ENCODE results near the gene CDV3.

The CDV3 gene

DNA sequence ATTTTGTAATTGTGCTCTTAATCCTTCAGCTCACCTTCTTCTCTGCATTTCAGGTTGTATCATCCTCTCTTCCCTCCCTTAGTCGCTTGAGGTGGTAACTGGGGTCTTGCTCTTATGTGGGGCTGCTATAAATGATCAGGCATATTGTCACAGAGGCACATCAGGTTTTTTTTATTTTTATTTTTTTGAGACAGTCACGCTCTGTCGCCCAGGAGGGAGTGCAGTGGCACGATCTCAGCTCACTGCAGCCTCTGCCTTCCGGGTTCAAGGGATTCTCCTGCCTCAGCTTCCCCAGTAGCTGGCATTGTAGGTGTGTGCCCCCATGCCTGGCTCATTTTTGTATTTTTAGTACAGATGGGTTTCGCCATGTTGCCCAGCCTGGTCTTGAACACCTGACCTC lies 9.9 kb downstream of the CDV3 start:
- no peak for TF ChIP-seq TAF1 (IDR thresholded peaks at IDR 0.05; ENCODE audit: borderline replicate concordance, insufficient read depth, low read length)
- no peak for TF ChIP-seq SIN3A (IDR thresholded peaks at IDR 0.05; ENCODE audit: borderline replicate concordance, insufficient read depth, low read length)
- TF ChIP-seq POLR2AphosphoS5 (IDR thresholded peaks at IDR 0.05; ENCODE audit: low read depth, low read length): no peak
- no peak for TF ChIP-seq FOXP2 (optimal IDR thresholded peaks at IDR 0.05; ENCODE audit: borderline replicate concordance, extremely low read depth, extremely low read length, insufficient read depth)
- TF ChIP-seq, protein P1, sequence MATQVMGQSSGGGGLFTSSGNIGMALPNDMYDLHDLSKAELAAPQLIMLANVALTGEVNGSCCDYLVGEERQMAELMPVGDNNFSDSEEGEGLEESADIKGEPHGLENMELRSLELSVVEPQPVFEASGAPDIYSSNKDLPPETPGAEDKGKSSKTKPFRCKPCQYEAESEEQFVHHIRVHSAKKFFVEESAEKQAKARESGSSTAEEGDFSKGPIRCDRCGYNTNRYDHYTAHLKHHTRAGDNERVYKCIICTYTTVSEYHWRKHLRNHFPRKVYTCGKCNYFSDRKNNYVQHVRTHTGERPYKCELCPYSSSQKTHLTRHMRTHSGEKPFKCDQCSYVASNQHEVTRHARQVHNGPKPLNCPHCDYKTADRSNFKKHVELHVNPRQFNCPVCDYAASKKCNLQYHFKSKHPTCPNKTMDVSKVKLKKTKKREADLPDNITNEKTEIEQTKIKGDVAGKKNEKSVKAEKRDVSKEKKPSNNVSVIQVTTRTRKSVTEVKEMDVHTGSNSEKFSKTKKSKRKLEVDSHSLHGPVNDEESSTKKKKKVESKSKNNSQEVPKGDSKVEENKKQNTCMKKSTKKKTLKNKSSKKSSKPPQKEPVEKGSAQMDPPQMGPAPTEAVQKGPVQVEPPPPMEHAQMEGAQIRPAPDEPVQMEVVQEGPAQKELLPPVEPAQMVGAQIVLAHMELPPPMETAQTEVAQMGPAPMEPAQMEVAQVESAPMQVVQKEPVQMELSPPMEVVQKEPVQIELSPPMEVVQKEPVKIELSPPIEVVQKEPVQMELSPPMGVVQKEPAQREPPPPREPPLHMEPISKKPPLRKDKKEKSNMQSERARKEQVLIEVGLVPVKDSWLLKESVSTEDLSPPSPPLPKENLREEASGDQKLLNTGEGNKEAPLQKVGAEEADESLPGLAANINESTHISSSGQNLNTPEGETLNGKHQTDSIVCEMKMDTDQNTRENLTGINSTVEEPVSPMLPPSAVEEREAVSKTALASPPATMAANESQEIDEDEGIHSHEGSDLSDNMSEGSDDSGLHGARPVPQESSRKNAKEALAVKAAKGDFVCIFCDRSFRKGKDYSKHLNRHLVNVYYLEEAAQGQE (IDR thresholded peaks at IDR 0.05; ENCODE audit: insufficient read depth in 1 of 2, low read depth in 2 of 2, low read length in 2 of 2): no peak

DNA sequence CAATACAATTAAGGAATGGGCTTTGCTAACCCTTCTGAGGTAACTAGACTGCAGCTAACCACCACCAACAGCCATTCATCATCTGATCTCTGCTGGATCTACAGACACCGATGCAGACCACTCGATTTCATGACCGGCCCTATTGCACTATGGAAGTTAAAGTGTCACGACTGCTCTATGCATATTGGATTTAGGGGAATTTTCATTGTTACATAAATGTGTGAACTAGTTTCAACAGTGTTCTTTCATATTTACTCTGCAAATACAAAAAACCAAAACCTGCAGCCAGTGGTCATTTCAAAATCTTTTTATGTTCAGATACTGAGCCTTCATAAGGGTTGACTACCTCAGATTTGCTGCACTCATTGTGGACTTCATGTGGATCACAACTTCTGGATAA lies 14.5 kb downstream of the CDV3 start:
- TF ChIP-seq FOXP2 (optimal IDR thresholded peaks at IDR 0.05; ENCODE audit: borderline replicate concordance, extremely low read depth, extremely low read length, insufficient read depth) (no peak), POLR2AphosphoS5 (IDR thresholded peaks at IDR 0.05; ENCODE audit: low read depth, low read length) (no peak)

DNA sequence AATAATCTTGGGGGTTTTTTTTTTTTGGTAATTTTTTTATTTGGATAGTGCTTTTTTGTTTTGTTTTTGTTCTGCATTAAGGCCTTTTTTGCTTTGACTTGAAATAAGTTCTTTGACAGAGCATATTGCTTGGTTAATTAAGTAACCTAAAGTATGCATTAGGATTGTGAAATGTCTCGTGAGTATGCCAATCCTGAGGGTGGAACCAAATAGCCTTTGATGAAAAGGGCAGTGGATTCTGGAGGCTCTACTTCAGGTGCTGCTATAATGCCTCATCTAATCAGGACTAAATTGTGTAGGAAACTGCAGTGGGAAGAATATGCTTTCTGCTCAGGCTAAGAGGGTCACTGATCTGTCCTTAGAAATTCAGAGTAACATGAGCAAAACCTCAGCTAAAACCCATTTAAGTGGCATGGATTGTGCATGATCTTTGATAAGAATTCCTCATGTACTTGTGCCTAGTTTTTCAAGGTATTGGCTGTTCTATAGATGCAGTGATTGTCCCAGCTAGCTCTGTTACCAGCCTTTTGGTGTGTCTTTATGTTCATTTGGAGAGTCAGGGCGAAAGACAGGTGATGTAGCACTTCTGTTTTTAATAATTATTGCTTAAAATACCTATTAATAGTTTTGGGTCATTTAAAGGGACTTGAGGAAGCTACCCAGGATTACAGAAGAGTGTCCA lies 15.4 kb downstream of the CDV3 start:
- TF ChIP-seq TAF1 (IDR thresholded peaks at IDR 0.05; ENCODE audit: borderline replicate concordance, insufficient read depth, low read length) (no peak), POLR2AphosphoS5 (IDR thresholded peaks at IDR 0.05; ENCODE audit: low read depth, low read length) (no peak), FOXP2 (optimal IDR thresholded peaks at IDR 0.05; ENCODE audit: borderline replicate concordance, extremely low read depth, extremely low read length, insufficient read depth) (no peak), SIN3A (IDR thresholded peaks at IDR 0.05; ENCODE audit: borderline replicate concordance, insufficient read depth, low read length) (no peak)
- TF ChIP-seq, protein P1 (IDR thresholded peaks at IDR 0.05; ENCODE audit: insufficient read depth in 1 of 2, low read depth in 2 of 2, low read length in 2 of 2): no peak

DNA sequence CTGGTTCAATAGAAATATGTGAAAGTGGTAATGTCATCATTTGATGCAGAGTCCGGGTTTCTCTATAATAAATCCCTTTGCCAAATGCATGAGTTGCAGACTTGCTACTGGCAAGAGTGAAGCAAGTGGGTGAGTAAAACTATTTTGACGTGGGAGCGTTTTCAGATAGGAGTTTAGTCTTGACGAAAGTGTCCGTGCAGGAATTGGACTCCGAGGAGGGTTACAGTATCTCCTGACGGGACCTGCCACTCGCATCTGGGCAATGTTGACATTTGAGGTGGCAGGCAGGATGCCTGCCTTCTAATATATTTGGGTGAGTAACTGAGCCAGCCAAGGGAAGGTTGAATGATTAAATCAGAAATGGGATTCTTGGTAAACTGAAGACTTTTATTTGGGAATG lies 16.0 kb downstream of the CDV3 start:
- TF ChIP-seq FOXP2 (optimal IDR thresholded peaks at IDR 0.05; ENCODE audit: borderline replicate concordance, extremely low read depth, extremely low read length, insufficient read depth) (no peak), TAF1 (IDR thresholded peaks at IDR 0.05; ENCODE audit: borderline replicate concordance, insufficient read depth, low read length) (no peak), POLR2AphosphoS5 (IDR thresholded peaks at IDR 0.05; ENCODE audit: low read depth, low read length) (no peak; the same call in 1 of the 2 replicates)
- TF ChIP-seq, protein P1 (IDR thresholded peaks at IDR 0.05; ENCODE audit: insufficient read depth in 1 of 2, low read depth in 2 of 2, low read length in 2 of 2): no peak

DNA sequence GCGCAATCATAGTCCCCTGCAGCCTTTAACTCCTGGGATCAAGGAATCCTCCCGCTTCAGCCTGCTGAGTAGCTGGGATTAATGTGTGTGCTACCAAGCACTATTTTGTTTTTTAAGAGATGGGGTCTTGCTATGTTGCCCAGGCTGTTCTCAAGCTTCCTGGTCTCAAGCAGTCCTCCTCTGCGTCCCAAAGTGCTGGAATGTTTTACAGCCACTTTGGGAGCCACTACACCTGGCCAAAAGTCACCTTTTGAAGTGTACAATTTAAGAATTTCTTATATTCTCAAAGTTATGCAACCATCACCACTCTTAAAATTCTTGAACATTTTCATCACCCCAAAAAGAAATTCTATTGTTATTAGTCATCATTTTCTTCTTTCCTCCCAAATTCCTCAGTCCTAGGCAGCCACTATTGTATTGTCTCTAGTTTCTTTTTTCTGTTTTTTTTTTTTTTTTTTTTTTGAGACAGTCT lies 17.8 kb downstream of the CDV3 start:
- TF ChIP-seq POLR2AphosphoS5 (IDR thresholded peaks at IDR 0.05; ENCODE audit: low read depth, low read length): no peak
- no peak for TF ChIP-seq FOXP2 (optimal IDR thresholded peaks at IDR 0.05; ENCODE audit: borderline replicate concordance, extremely low read depth, extremely low read length, insufficient read depth)
- TF ChIP-seq, protein P1 (IDR thresholded peaks at IDR 0.05; ENCODE audit: insufficient read depth in 1 of 2, low read depth in 2 of 2, low read length in 2 of 2): no peak
- no peak for TF ChIP-seq TAF1 (IDR thresholded peaks at IDR 0.05; ENCODE audit: borderline replicate concordance, insufficient read depth, low read length)
- TF ChIP-seq SIN3A (IDR thresholded peaks at IDR 0.05; ENCODE audit: borderline replicate concordance, insufficient read depth, low read length): no peak

All from PFSK-1 (cell line).